Mammary epithelial cell (primary cell): ENCODE data around the gene EIF2AK3.

Experiments
- CTCF ChIP-seq, 2 donors: IDR thresholded peaks in 1 of 2; conservative IDR thresholded peaks in 1 of 2; 2 replicates each; pipeline ENCODE4 v1.5.1; 2011 to 2012; ENCODE audit warnings: inconsistent platforms in 2 of 2, low read length in 2 of 2, mild to moderate bottlenecking in 2 of 2, control low read depth in 1 of 2, low read depth in 1 of 2; ENCODE audit not compliant: insufficient read depth in 1 of 2; ENCODE audit errors: extremely low read depth in 1 of 2
- EZH2 ChIP-seq: IDR thresholded peaks from 2 replicates; pipeline ENCODE4 v1.6.1; 2012; ENCODE audit warnings: low read length, inconsistent platforms, borderline replicate concordance

DNA sequence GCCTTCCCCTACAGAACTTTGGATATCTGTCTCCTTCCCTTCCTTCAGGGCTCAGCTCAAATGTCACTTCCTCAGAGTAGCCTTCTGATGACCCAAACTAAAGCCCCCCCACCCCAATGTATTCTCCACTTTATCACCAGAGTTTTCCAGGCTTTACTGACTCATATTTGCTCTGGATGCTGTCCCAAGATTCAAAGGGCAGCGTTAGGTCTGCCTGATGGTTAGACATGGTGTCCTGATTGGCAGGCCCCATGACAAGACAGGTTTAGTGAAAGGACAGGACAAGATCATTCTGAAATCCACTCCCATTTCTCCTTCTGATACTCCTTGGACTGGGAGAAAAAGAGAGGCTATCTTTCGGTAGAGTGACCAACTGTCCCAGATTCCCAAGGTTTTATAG, 41.6 kb upstream of the EIF2AK3 start:
- TF ChIP-seq CTCF (conservative IDR thresholded peaks at IDR 0.05 in 1 of 2, IDR thresholded peaks at IDR 0.05 in 1 of 2; ENCODE audit: extremely low read depth in 1 of 2, insufficient read depth in 1 of 2, low read depth in 1 of 2, low read length in 2 of 2) (no peak), EZH2 (no peak)
